GM19372 (cell line): ENCODE data around the gene SLC35F1.

ENCODE experiments used
- ATAC-seq: cut with Tn5 transposase; IDR thresholded peaks from one replicate; pipeline ENCODE4 v1.9.1; 2021; ENCODE audit warnings: mild to moderate bottlenecking, low read depth, moderate library complexity; ENCODE audit not compliant: unreplicated experiment

Gene SLC35F1

GRCh38 chr6:118102401-118102800 lies 195.3 kb downstream of the SLC35F1 start:
- ATAC-seq, result no peak

GRCh38 chr6:118103381-118104146 lies 196.5 kb downstream of the SLC35F1 start:
- no peak for ATAC-seq

GRCh38 chr6:118122161-118122725 lies 215.2 kb downstream of the SLC35F1 start:
- no peak for ATAC-seq

- ATAC-seq, result no peak
These were observed 215.7 kb downstream of the SLC35F1 start for GRCh38 chr6:118122801-118123200.

GRCh38 chr6:118123503-118124037 lies 216.5 kb downstream of the SLC35F1 start:
- ATAC-seq, result no peak

GRCh38 chr6:118124851-118125250 lies 217.8 kb downstream of the SLC35F1 start:
- no peak for ATAC-seq

- no peak for ATAC-seq
These were observed 221.7 kb downstream of the SLC35F1 start for GRCh38 chr6:118128755-118129154.

GRCh38 chr6:118134206-118134605 lies 227.1 kb downstream of the SLC35F1 start:
- ATAC-seq, result no peak

GRCh38 chr6:118134736-118135135 lies 227.7 kb downstream of the SLC35F1 start:
- no peak for ATAC-seq

- no peak for ATAC-seq
These were observed 228.3 kb downstream of the SLC35F1 start for GRCh38 chr6:118135371-118135770.

GRCh38 chr6:118141211-118141610 lies 234.1 kb downstream of the SLC35F1 start:
- no peak for ATAC-seq

- no peak for ATAC-seq
These were observed 239.5 kb downstream of the SLC35F1 start for GRCh38 chr6:118146584-118146983.

GRCh38 chr6:118147511-118147910 lies 240.4 kb downstream of the SLC35F1 start:
- ATAC-seq, result no peak

GRCh38 chr6:118148561-118148960 lies 241.5 kb downstream of the SLC35F1 start:
- ATAC-seq, result no peak

GRCh38 chr6:118152524-118152923 lies 245.5 kb downstream of the SLC35F1 start:
- no peak for ATAC-seq

GRCh38 chr6:118161343-118161742 lies 254.3 kb downstream of the SLC35F1 start:
- ATAC-seq, result no peak

GRCh38 chr6:118163542-118163941 lies 256.5 kb downstream of the SLC35F1 start:
- no peak for ATAC-seq

- no peak for ATAC-seq
These were observed 258.4 kb downstream of the SLC35F1 start for GRCh38 chr6:118165500-118165899.

GRCh38 chr6:118168421-118168820 lies 261.4 kb downstream of the SLC35F1 start:
- no peak for ATAC-seq

GRCh38 chr6:118171852-118172251 lies 264.8 kb downstream of the SLC35F1 start:
- no peak for ATAC-seq

GRCh38 chr6:118174071-118174470 lies 267.0 kb downstream of the SLC35F1 start:
- no peak for ATAC-seq

GRCh38 chr6:118177720-118178119 lies 270.7 kb downstream of the SLC35F1 start:
- no peak for ATAC-seq
